Subcutaneous abdominal adipose tissue (tissue), 5 donors: Measurements from ENCODE around the gene BTBD6.
A peak's percentile ranks its signal among the peaks of the same experiment; 100 is the strongest.

Experiments used
- H3K27ac ChIP-seq: one replicate; pipeline ENCODE4 v1.7.0; 2013; ENCODE audit warnings: low read depth, mild to moderate bottlenecking, inconsistent platforms, low read length, moderate library complexity
- H3K27me3 ChIP-seq, 5 donors: one replicate each; pipeline ENCODE4 v1.7.0; 2013; ENCODE audit warnings: low read length in 5 of 5, inconsistent platforms in 1 of 5; ENCODE audit not compliant: control insufficient read depth in 5 of 5, insufficient read depth in 4 of 5
- H3K36me3 ChIP-seq, 5 donors: one replicate each; pipeline ENCODE4 v1.7.0; 2013; ENCODE audit warnings: low read length in 5 of 5; ENCODE audit not compliant: control insufficient read depth in 5 of 5, insufficient read depth in 5 of 5
- H3K4me1 ChIP-seq, 5 donors: one replicate each; pipeline ENCODE4 v1.7.0; 2013; ENCODE audit warnings: low read length in 5 of 5, mild to moderate bottlenecking in 3 of 5, moderate library complexity in 1 of 5; ENCODE audit not compliant: control insufficient read depth in 5 of 5, insufficient read depth in 5 of 5
- H3K4me3 ChIP-seq, 5 donors: one replicate each; pipeline ENCODE4 v1.7.0; 2013; ENCODE audit warnings: low read length in 5 of 5, low read depth in 1 of 5
- H3K9ac ChIP-seq, 5 donors: one replicate each; pipeline ENCODE4 v1.7.0; 2013; ENCODE audit warnings: low read length in 5 of 5, mild to moderate bottlenecking in 4 of 5, moderate library complexity in 3 of 5
- H3K9me3 ChIP-seq, 5 donors: one replicate each; pipeline ENCODE4 v1.7.0; 2013; ENCODE audit warnings: low read length in 5 of 5; ENCODE audit not compliant: control insufficient read depth in 5 of 5
- donor health status: healthy.
- donor health status: healthy.
- donor health status: healthy.
- donor health status: healthy.
- donor health status: healthy.

The BTBD6 gene

GRCh38 chr14:105210266-105211025, 37.9 kb upstream of the BTBD6 start:
- Histone ChIP-seq H3K9me3 (no peaks in the 10 kb centered on the region), H3K27ac (no peak overlapping the region), H3K27me3 (no peaks in the 10 kb centered on the region), H3K4me1 (peaks cover 0 to 51% (median 30%) of the 10 kb centered on the region in 5 donors), H3K9ac (no peak overlapping the region), H3K4me3 (no peak overlapping the region), H3K36me3 (peaks cover 0 to 53% (median 37%) of the 10 kb centered on the region in 5 donors)

GRCh38 chr14:105211086-105211757, 37.1 kb upstream of the BTBD6 start:
- Histone ChIP-seq H3K27ac (no peak overlapping the region), H3K27me3 (no peaks in the 10 kb centered on the region), H3K36me3 (peaks cover 0 to 56% (median 37%) of the 10 kb centered on the region in 5 donors), H3K9ac (no peak overlapping the region), H3K4me1 (peaks cover 0 to 49% (median 26%) of the 10 kb centered on the region in 5 donors), H3K4me3 (no peak overlapping the region), H3K9me3 (no peaks in the 10 kb centered on the region)

- Histone ChIP-seq H3K36me3 (peaks cover 0 to 61% (median 39%) of the 10 kb centered on the region in 5 donors), H3K4me3 (no peak overlapping the region)
Observed at GRCh38 chr14:105211758-105212089, 36.6 kb upstream of the BTBD6 start.

DNA sequence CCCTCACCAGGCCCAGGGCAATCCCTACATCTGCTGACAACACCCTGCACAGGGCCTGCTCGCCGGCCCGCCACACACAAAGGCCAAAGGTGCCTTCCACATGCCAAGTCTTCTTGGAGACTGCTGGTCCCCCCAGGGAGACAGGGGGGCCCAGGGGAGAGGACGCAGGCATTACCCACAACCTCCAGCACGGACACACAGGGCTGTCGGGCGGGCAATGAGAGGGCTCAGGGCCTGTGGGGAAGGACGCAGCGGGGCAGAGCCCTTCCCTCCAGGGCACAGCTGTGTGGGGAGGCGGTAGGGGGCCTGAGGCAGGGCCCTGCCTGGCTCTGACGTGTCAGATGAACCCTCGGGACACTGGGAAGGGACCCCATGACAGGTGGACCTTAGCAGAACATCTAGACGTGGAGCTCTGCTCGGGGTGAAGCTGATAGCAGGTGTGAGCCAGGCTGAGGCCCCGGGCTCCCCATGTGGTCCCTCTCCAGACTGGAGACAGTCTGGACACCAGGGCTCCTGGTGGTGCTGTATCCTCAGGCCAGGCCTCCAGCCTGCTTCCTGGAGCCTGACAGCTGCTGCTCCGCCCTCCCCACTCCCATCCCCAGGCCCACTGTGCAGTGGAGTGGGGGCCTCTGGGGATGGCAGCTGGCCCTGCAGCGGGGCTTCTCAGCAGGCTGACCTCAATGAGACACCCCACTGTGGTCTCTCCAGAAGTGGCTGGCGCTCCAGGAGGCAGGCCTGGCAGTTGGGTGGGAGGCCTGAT, 35.6 kb upstream of the BTBD6 start:
- H3K27ac ChIP-seq, result no peak overlapping the region
- H3K4me1 ChIP-seq, result peaks cover 0 to 49% (median 26%) of the 10 kb centered on the region in 5 donors
- H3K27me3 ChIP-seq, result no peaks in the 10 kb centered on the region
- peaks cover 0 to 71% (median 49%) of the 10 kb centered on the region in 5 donors for H3K36me3 ChIP-seq
- H3K4me3 ChIP-seq, result no peak overlapping the region
- H3K9me3 ChIP-seq, result no peaks in the 10 kb centered on the region
- peak overlapping the region in 1 of 5 donors; percentile 21 for H3K9ac ChIP-seq

More at GRCh38 chr14:105211758-105212089, 36.6 kb upstream of the BTBD6 start:
- H3K27me3 ChIP-seq, result no peaks in the 10 kb centered on the region
- H3K9me3 ChIP-seq, result no peaks in the 10 kb centered on the region
- H3K27ac ChIP-seq, result no peak overlapping the region
- peak overlapping the region in 1 of 5 donors; percentile 21 for H3K9ac ChIP-seq
- H3K4me1 ChIP-seq, result peaks cover 0 to 49% (median 28%) of the 10 kb centered on the region in 5 donors

DNA sequence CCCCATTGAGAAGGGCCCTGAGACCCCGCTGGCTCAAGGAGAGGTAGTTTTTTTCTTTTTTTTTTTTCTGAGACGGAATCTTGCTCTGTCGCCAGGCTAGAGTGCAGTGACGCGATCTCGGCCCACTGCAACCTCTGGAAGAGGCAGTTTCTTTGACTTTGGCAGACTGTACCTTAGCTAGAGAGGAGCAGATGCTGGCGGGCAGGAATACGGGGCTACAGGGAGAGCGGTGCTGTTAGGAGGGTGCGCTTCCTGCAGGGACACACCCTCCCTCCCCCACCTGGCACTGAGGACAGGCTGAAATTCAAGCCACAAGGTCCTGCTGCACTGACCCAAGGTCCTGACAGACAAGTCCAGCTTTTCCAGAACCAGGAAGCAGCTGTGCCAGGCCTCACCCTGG, 35.0 kb upstream of the BTBD6 start:
- H3K9ac ChIP-seq, result peak overlapping the region in 1 of 5 donors; percentile 21
- peaks cover 0 to 77% (median 55%) of the 10 kb centered on the region in 5 donors for H3K36me3 ChIP-seq
- no peak overlapping the region for H3K27ac ChIP-seq
- H3K4me1 ChIP-seq, result peaks cover 1 to 55% (median 26%) of the 10 kb centered on the region in 5 donors
- H3K27me3 ChIP-seq, result no peaks in the 10 kb centered on the region
- no peak overlapping the region for H3K4me3 ChIP-seq
- no peaks in the 10 kb centered on the region for H3K9me3 ChIP-seq

- Histone ChIP-seq H3K4me3 (no peak overlapping the region), H3K27me3 (no peaks in the 10 kb centered on the region), H3K9me3 (no peaks in the 10 kb centered on the region), H3K4me1 (peaks cover 1 to 55% (median 26%) of the 10 kb centered on the region in 5 donors), H3K36me3 (peaks cover 0 to 82% (median 61%) of the 10 kb centered on the region in 5 donors), H3K27ac (no peak overlapping the region), H3K9ac (no peak overlapping the region)
Observed at GRCh38 chr14:105214324-105214915, 33.9 kb upstream of the BTBD6 start.

DNA sequence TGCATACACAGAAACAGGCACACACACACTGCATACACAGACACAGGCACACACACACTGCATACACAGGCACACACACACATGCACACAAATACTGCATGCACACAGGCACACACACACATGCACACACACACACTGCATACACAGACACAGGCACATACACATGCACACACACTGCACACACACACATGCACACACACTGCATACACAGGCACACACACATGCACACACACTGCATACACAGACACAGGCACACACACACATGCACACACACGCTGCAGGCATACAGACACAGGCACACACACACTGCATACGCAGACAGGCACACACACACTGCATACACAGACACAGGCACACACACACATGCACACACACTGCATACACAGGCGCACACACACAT, 32.7 kb upstream of the BTBD6 start:
- H3K9ac ChIP-seq, result no peak overlapping the region

GRCh38 chr14:105216490-105217247, 31.7 kb upstream of the BTBD6 start:
- no peak overlapping the region for H3K9ac ChIP-seq
- peaks cover 1 to 72% (median 38%) of the 10 kb centered on the region in 5 donors for H3K4me1 ChIP-seq
- no peak overlapping the region for H3K4me3 ChIP-seq
- H3K27ac ChIP-seq, result no peak overlapping the region
- H3K36me3 ChIP-seq, result peaks cover 0 to 84% (median 62%) of the 10 kb centered on the region in 5 donors
- H3K9me3 ChIP-seq, result no peaks in the 10 kb centered on the region
- H3K27me3 ChIP-seq, result no peaks in the 10 kb centered on the region

More for the DNA sequence above, 32.7 kb upstream of the BTBD6 start:
- Histone ChIP-seq H3K4me1 (peaks cover 1 to 64% (median 30%) of the 10 kb centered on the region in 5 donors), H3K9me3 (no peaks in the 10 kb centered on the region), H3K27ac (no peak overlapping the region), H3K4me3 (peak overlapping the region in 1 of 5 donors; percentile 5), H3K27me3 (no peaks in the 10 kb centered on the region), H3K36me3 (peaks cover 0 to 84% (median 59%) of the 10 kb centered on the region in 5 donors)

- no peak overlapping the region for H3K9ac ChIP-seq
- no peak overlapping the region for H3K4me3 ChIP-seq
- H3K9me3 ChIP-seq, result no peaks in the 10 kb centered on the region
- no peak overlapping the region for H3K27ac ChIP-seq
- H3K27me3 ChIP-seq, result no peaks in the 10 kb centered on the region
- H3K4me1 ChIP-seq, result peaks cover 1 to 61% (median 34%) of the 10 kb centered on the region in 5 donors
- H3K36me3 ChIP-seq, result peaks cover 0 to 75% (median 59%) of the 10 kb centered on the region in 5 donors
Observed at GRCh38 chr14:105217774-105218173, 30.6 kb upstream of the BTBD6 start.
